ENCODE results near the gene PRRT3. TPM values are rescaled to one million over a fixed set of nuclear protein-coding genes. Genes with fewer than 3 reads are reported as not detected.

Gene PRRT3
- total and polyA plus RNA-seq, 2 of the 13 experiments (the other 11 are each of a cell fraction or from before 2014, with no cell fraction given), result 0.22 to 0.44 TPM

DNA sequence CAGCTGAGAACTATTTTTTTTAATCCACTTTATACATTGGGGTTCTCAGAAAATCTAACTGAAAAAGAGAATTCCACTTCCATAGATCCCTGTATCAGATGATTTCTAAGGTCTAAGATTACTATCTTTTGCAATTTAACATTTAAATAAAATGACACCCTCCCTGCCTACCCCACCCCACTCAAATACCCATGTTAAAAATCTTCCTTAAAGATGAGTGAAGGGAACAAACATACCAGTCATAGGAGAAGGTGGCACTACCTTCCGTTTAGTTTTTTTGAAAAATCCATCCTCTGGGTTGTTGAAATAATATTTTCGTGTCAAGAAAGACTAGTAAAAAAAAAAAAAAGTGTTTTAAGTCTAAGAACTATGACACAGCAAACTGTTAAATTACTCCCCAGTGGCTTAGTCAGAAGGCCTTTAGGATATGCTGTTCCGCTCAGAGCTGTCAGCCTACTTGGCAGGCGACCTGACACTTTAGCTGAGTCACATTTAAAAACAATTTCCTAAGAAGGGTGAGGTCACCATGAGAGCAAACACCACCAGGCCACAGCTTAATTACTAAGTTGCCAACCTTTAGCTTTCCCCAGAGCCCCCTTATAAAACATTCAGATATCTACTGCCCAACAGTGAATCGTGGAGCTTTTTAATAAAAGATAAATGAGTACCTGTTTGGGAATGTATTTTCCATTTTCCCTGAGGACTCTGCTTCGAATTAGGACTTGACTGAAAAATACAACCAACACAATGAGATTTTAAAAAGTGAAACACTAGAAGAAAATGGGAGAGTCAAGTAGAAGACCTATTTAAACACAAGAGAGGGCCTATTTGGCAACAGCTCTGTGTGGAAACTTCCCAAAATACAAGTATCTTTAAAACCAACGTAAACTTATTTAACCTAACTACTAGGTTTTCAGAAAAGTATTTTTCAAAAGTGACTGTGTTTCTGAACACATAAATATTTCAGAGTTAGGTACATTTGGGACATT lies 24.8 kb upstream of the PRRT3 start:
- POLR2A ChIA-PET, result interaction anchor here (0.5 to 1.6 kb wide), 9 partner anchors 9 to 182 kb away, joined by 3 to 5 read pairs (median 3); partner anchors contain the start of genes CRELD1, EMC3 and IL17RE
- TSS peak; percentile 62 for BruUV-seq (replicated peaks)
- CTCF ChIA-PET (ENCODE audit: low intra/inter-chr PET ratio, low total read pairs), result no interaction called here
- peak overlapping the region; percentile 29; the same call in 1 of the 2 replicates for H3K9ac ChIP-seq (ENCODE audit: insufficient read depth, low read depth, low read length)
- ATAC-seq, result peak; percentile 97
- H3K4me1 ChIP-seq (ENCODE audit: insufficient read depth, low read length), result peaks cover 37% of the 10 kb centered on the region
- no peaks in the 10 kb centered on the region for H4K20me1 ChIP-seq (ENCODE audit: insufficient read depth, low read length)
- peaks cover 5 to 26% of the 10 kb centered on the region in 2 experiments for H3K36me3 ChIP-seq (replicated peaks in 1 of 2; ENCODE audit: control insufficient read depth in 1 of 2, insufficient read depth in 2 of 2, low read length in 2 of 2)
- H3K4me3 ChIP-seq (replicated peaks in 1 of 3; ENCODE audit: insufficient read depth in 1 of 3, low read depth in 2 of 3, low read length in 3 of 3), result no peak overlapping the region
- no peaks in the 10 kb centered on the region for H3K27me3 ChIP-seq (ENCODE audit: control insufficient read depth in 1 of 2, insufficient read depth in 2 of 2, low read length in 2 of 2)
- DNase-seq (ENCODE audit: low spot score), result peak; percentile 86
- H3K9me3 ChIP-seq (ENCODE audit: low read length), result no peaks in the 10 kb centered on the region
- H3K4me2 ChIP-seq (ENCODE audit: low read depth, low read length), result peak overlapping the region; percentile 12; the same call in 1 of the 2 replicates
- intact Hi-C loops (cut with micrococcal nuclease; ENCODE audit: unreplicated experiment), result no loop called here
- peak; percentile 70 for FAIRE-seq
- in situ Hi-C loops (cut with HindIII; ENCODE audit: extremely low pct_ligation_motif_present, low pct_unique_long_range_greater_than_20kb), result no loop called here
- no peak overlapping the region for H2AFZ ChIP-seq (ENCODE audit: low read length)
- WGBS (ENCODE audit: low lambda C conversion rate), result 34% methylated on average over 7 of the region's 7 CpGs
- no peaks in the 10 kb centered on the region for H3K79me2 ChIP-seq (ENCODE audit: insufficient read depth, low read length)
- H3K27ac ChIP-seq (ENCODE audit: extremely low read length, insufficient read depth, low read length), result peak overlapping the region; percentile 66
- TF ChIP-seq CEBPG (CRISPR knock-in tag; IDR thresholded peaks at IDR 0.05) (peak; percentile 30; the same call in 1 of the 2 replicates), FOXA3 (CRISPR knock-in tag; IDR thresholded peaks at IDR 0.05) (0 out of 2 replicates have a peak, but pooled peaks have one; percentile 47), MEF2D (CRISPR knock-in tag; IDR thresholded peaks at IDR 0.05) (no peak), ZNF430 (CRISPR knock-in tag; IDR thresholded peaks at IDR 0.05) (no peak), ONECUT2 (CRISPR knock-in tag; IDR thresholded peaks at IDR 0.05) (no peak), ZNF570 (CRISPR knock-in tag; IDR thresholded peaks at IDR 0.05; ENCODE audit: borderline replicate concordance) (no peak), ATF7-NPFF (CRISPR knock-in tag; IDR thresholded peaks at IDR 0.05; ENCODE audit: low read depth) (no peak), BCL3 (CRISPR knock-in tag; IDR thresholded peaks at IDR 0.05) (no peak), THAP8 (CRISPR knock-in tag; IDR thresholded peaks at IDR 0.05; ENCODE audit: borderline replicate concordance) (no peak), ATF2 (CRISPR knock-in tag; IDR thresholded peaks at IDR 0.05) (peak; percentile 77), ISX (CRISPR knock-in tag; conservative IDR thresholded peaks at IDR 0.05) (no peak), IKZF5 (CRISPR knock-in tag; IDR thresholded peaks at IDR 0.05) (peak; percentile 33; the same call in 1 of the 2 replicates), ZNF775 (CRISPR knock-in tag; IDR thresholded peaks at IDR 0.05; ENCODE audit: borderline replicate concordance) (no peak), KAT7 (CRISPR knock-in tag; IDR thresholded peaks at IDR 0.05; ENCODE audit: borderline replicate concordance) (no peak), ZFX (CRISPR knock-in tag; IDR thresholded peaks at IDR 0.05; ENCODE audit: low read depth) (0 out of 2 replicates have a peak, but pooled peaks have one; percentile 28)
- TF ChIP-seq, protein P1, sequence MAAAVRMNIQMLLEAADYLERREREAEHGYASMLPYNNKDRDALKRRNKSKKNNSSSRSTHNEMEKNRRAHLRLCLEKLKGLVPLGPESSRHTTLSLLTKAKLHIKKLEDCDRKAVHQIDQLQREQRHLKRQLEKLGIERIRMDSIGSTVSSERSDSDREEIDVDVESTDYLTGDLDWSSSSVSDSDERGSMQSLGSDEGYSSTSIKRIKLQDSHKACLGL (CRISPR knock-in tag; IDR thresholded peaks at IDR 0.05), result no peak
- TF ChIP-seq, protein P2, sequence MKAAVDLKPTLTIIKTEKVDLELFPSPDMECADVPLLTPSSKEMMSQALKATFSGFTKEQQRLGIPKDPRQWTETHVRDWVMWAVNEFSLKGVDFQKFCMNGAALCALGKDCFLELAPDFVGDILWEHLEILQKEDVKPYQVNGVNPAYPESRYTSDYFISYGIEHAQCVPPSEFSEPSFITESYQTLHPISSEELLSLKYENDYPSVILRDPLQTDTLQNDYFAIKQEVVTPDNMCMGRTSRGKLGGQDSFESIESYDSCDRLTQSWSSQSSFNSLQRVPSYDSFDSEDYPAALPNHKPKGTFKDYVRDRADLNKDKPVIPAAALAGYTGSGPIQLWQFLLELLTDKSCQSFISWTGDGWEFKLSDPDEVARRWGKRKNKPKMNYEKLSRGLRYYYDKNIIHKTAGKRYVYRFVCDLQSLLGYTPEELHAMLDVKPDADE (CRISPR knock-in tag; IDR thresholded peaks at IDR 0.05), result no peak

All from HepG2 (cell line).